Sigmoid colon (tissue), 4 donors: ENCODE measurements around the gene ZNF408.

Experiments
- CTCF ChIP-seq, 4 experiments: fragments of 450-650 bp in 3 of 4; fragments of 200-600 bp in 1 of 4; IDR thresholded peaks; one replicate each; pipeline ENCODE4 v1.5.1; 2016 to 2019; ENCODE audit warnings: antibody characterized with exemption in 4 of 4, mild to moderate bottlenecking in 3 of 4, moderate library complexity in 2 of 4
- POLR2A ChIP-seq, 2 donors: fragments of 450-650 bp; IDR thresholded peaks; one replicate each; pipeline ENCODE4 v1.6.1; 2016; ENCODE audit warnings: antibody characterized with exemption in 2 of 2, mild to moderate bottlenecking in 2 of 2, moderate library complexity in 2 of 2
- POLR2AphosphoS5 ChIP-seq, 4 donors: sonication (generic); formaldehyde crosslinking; IDR thresholded peaks; one replicate each; pipeline ENCODE4 v1.6.1; 2017; ENCODE audit warnings: antibody characterized with exemption in 4 of 4

GRCh38 chr11:46747150-46747549, 46.3 kb downstream of the ZNF408 start:
- TF ChIP-seq CTCF (IDR thresholded peaks at IDR 0.05) (no peak), POLR2A (IDR thresholded peaks at IDR 0.05) (no peak), POLR2AphosphoS5 (IDR thresholded peaks at IDR 0.05) (no peak)
